Small intestine (tissue), 7 donors: ENCODE data around the gene KCNJ10. TPM values are rescaled to one million over a fixed set of nuclear protein-coding genes. Genes with fewer than 3 reads are reported as not detected.

Experiments
- DNase-seq, 2 donors: peaks; one replicate each; pipeline versions ENCODE4 v3.0.0 to v3.0.0-alpha.2; 2013
- FAIRE-seq: peaks from 2 replicates; lab custom pipeline; 2012; peaks lifted over from hg19 to GRCh38; lab: Jason Lieb, UNC
- H3K27ac ChIP-seq, 3 donors: one replicate each; pipeline ENCODE4 v1.5.1; 2013; ENCODE audit warnings: low read length in 2 of 3, mild to moderate bottlenecking in 2 of 3, control low read depth in 1 of 3, inconsistent platforms in 1 of 3, low read depth in 1 of 3, moderate library complexity in 1 of 3
- H3K27me3 ChIP-seq, 3 donors: one replicate each; pipeline ENCODE4 v1.6.1; 2013; ENCODE audit warnings: low read length in 3 of 3, inconsistent platforms in 1 of 3; ENCODE audit not compliant: control insufficient read depth in 3 of 3, insufficient read depth in 3 of 3
- H3K36me3 ChIP-seq, 3 donors: one replicate each; pipeline ENCODE4 v1.6.1; 2013; ENCODE audit warnings: low read length in 3 of 3, inconsistent platforms in 1 of 3, low read depth in 1 of 3, mild to moderate bottlenecking in 1 of 3, moderate library complexity in 1 of 3; ENCODE audit not compliant: control insufficient read depth in 3 of 3, insufficient read depth in 2 of 3
- H3K4me1 ChIP-seq, 3 donors: one replicate each; pipeline ENCODE4 v1.6.1; 2013; ENCODE audit warnings: low read length in 2 of 3, inconsistent platforms in 1 of 3, low read depth in 1 of 3, mild to moderate bottlenecking in 1 of 3, moderate library complexity in 1 of 3; ENCODE audit not compliant: control insufficient read depth in 3 of 3, insufficient read depth in 2 of 3
- H3K4me3 ChIP-seq, 3 donors: one replicate each; pipeline ENCODE4 v1.5.1; 2013; ENCODE audit warnings: low read length in 3 of 3, control low read depth in 1 of 3, inconsistent platforms in 1 of 3, low read depth in 1 of 3, mild to moderate bottlenecking in 1 of 3, moderate library complexity in 1 of 3
- H3K9me3 ChIP-seq, 2 donors: one replicate each; pipeline ENCODE4 v1.6.1; 2013; ENCODE audit warnings: low read depth in 1 of 2, low read length in 1 of 2; ENCODE audit not compliant: control insufficient read depth in 2 of 2, insufficient read depth in 1 of 2
- WGBS, 3 donors: extraction: QIAGEN DNeasy Blood & Tissue Kit; methylation state at CpG; one replicate each; pipeline ENCODE4 v1.1.7; 2013; 5-methylcytosine and 5-hydroxymethylcytosine counted together
- polyA plus RNA-seq, 4 donors: library from polyadenylated mRNA; stranded (reverse) in 3 of 4; unstranded in 1 of 4; fragments of 200-250 nt in 3 of 4; fragments of 120-200 nt in 1 of 4; gene quantifications; one replicate each; pipeline versions ENCODE4 v1.2.1 to v1.2.3, GENCODE V29; 2013
- donor health status: healthy with polysubstance abuse.
- donor health status: control.
- donor health status: control.
- donor health status: Bipolar disorder and iron deficiency.
- donor health status: healthy.

The KCNJ10 gene
- polyA plus RNA-seq, 4 donors, result 0.25 to 0.47 TPM; not detected in 2

DNA sequence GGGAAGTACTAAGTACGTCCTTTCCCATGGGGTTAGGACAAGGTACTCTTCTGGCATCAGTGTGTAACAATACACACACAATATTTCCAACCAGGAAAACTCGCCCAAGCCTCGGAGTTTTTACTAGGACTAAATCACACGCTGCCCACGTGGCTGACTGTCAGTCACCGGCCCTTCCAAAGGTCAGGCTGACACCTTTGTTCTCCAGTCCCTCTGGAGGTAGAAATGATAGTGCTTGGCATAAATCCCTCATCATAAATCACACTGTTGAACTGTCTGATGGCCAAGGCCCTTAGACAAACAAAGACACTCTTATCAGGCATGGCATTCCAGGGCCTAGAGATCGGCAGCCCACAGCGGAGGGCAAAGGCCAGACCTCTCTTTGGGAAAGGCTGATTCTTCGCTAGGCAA is 99.0 kb downstream of the KCNJ10 start:
- Histone ChIP-seq H3K27ac (peak overlapping the region; percentile 39 to 84 (median 72)), H3K4me3 (no peak overlapping the region), H3K4me1 (peaks cover 3 to 49% (median 17%) of the 10 kb centered on the region in 3 donors), H3K9me3 (no peaks in the 10 kb centered on the region), H3K27me3 (no peaks in the 10 kb centered on the region), H3K36me3 (peaks cover 0 to 15% (median 4%) of the 10 kb centered on the region in 3 donors)
- FAIRE-seq, result no peak
- peak; percentile 94 to 98 for DNase-seq
- 20 to 47% (median 24%) methylated on average over 9 of the region's 9 CpGs for WGBS, 3 donors

DNA sequence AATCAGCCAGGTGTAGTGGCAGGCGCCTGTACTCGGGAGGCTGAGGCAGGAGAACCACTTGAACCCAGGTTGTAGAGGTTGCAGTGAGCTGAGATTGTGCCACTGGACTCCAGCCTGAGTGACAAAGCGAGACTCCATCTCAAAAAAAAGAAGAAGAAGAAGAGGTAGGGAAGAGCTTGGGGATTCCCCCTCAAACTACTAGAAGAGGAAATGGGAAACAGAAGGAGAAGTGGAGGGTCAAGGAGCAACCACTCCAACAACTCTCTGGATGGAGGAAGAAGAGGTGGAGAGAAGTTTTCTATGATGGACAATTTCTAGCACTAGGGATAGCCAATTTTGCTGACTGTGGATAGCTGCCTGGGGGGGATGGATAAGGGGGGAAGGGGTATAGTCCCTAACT is 101.1 kb downstream of the KCNJ10 start:
- Histone ChIP-seq H3K4me1 (peaks cover 3 to 51% (median 17%) of the 10 kb centered on the region in 3 donors), H3K9me3 (no peaks in the 10 kb centered on the region), H3K27me3 (no peaks in the 10 kb centered on the region), H3K27ac (peak overlapping the region in 2 of 3 donors; percentile 1 to 70), H3K36me3 (peaks cover 0 to 12% (median 4%) of the 10 kb centered on the region in 3 donors), H3K4me3 (no peak overlapping the region)
- whole genome bisulfite sequencing, 3 donors, result 89 to 100% (median 94%) methylated on average over 3 of the region's 3 CpGs
- DNase-seq (no peak), FAIRE-seq (no peak)

DNA sequence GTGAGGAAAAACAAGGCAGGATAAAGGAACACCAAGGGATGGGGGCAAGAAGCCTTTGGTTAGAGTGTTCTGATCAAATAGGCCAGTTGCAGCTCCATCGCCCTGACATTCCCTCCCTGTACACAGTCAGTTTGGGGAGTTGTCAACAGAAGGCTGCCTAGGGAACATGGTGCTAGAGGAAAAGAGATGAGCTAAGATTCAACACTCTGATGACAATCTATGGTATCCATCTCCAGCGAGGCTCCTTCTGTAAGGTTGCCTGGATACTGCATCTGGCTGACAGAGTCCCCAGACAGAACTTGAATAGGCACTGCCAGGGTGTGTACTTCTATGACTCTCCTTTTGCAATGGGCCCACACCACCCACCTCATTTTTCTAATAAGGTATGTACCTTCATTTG is 104.7 kb downstream of the KCNJ10 start:
- peak overlapping the region in 1 of 3 donors; percentile 43 for H3K4me3 ChIP-seq
- peaks cover 3 to 37% (median 4%) of the 10 kb centered on the region in 3 donors for H3K4me1 ChIP-seq
- H3K27me3 ChIP-seq, result no peaks in the 10 kb centered on the region
- 85 to 93% (median 88%) methylated on average over 2 of the region's 2 CpGs for WGBS, 3 donors
- H3K9me3 ChIP-seq, result no peaks in the 10 kb centered on the region
- no peak overlapping the region for H3K27ac ChIP-seq
- H3K36me3 ChIP-seq, result no peaks in the 10 kb centered on the region
- no peak for FAIRE-seq
- no peak for DNase-seq

DNA sequence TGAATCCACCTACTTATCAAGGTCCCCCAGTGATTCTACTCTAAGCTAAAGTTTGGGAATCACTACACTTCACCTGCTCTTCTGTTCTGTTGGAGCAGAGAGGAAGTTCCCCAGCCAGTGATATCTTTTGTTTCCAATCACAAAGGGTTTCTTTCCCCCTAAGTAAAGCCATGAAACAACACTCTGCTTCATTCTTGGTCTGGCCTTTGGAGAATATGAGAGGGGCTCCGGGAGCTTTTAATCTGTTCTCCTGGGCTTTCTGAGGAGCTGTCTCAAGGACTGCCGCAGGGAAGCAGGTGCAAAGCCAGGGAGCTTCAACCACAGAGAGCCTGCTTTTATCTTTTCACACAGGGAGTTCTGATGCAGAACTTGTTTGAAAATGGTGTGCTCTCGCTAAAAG is 105.8 kb downstream of the KCNJ10 start:
- 14 to 66% (median 34%) methylated on average over 3 of the region's 3 CpGs for WGBS, 3 donors
- Histone ChIP-seq H3K9me3 (no peaks in the 10 kb centered on the region), H3K27ac (peak overlapping the region in 1 of 3 donors; percentile 56), H3K36me3 (no peaks in the 10 kb centered on the region), H3K4me1 (peaks cover 0 to 32% (median 3%) of the 10 kb centered on the region in 3 donors), H3K4me3 (peak overlapping the region in 1 of 3 donors; percentile 43), H3K27me3 (no peaks in the 10 kb centered on the region)
- FAIRE-seq (no peak), DNase-seq (no peak)

DNA sequence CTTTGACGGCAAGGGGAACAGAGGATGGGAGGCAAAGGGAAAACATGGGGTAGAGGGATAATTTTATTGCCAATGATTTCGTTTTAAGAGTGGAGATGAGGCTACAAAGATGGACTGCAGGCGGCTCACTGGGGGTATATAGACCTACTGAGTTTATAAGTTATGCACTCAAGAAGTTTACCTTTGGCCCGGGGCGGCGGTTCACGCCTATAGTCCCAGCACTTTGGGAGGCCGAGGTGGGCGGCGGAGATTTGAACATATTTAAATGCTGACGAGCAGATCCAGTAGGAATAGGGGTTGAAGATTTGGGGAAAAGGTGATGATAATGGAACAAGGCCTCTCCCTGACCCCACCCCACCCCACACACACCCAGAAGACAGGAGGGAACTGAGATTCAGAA is 107.8 kb downstream of the KCNJ10 start:
- Histone ChIP-seq H3K27me3 (no peaks in the 10 kb centered on the region), H3K4me3 (peak overlapping the region in 2 of 3 donors; percentile 9 to 43), H3K4me1 (peaks cover 0 to 38% (median 2%) of the 10 kb centered on the region in 3 donors), H3K9me3 (no peaks in the 10 kb centered on the region), H3K27ac (peak overlapping the region; percentile 6 to 75 (median 59)), H3K36me3 (no peaks in the 10 kb centered on the region)
- WGBS, 3 donors, result 59 to 86% (median 74%) methylated on average over 11 of the region's 11 CpGs
- FAIRE-seq (no peak), DNase-seq (no peak)

DNA sequence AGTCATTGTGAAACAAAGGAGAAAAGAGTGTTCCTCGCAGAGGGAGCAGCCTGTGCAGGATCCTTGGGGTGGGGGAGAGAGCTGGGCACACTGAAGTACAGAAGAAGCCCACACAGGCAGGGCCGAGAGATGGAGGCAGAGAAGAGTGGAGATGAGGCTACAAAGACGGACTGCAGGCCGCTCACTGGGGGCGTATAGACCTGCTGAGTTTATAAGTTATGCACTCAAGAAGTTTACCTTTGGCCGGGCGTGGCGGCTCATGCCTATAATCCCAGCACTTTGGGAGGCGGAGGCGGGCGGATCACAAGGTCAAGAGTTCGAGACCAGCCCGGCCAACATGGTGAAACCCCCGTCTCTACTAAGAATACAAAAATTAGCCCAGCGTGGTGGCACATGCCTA is 108.3 kb downstream of the KCNJ10 start:
- DNase-seq (peak; percentile 65 to 87), FAIRE-seq (no peak)
- no peaks in the 10 kb centered on the region for H3K9me3 ChIP-seq

DNA sequence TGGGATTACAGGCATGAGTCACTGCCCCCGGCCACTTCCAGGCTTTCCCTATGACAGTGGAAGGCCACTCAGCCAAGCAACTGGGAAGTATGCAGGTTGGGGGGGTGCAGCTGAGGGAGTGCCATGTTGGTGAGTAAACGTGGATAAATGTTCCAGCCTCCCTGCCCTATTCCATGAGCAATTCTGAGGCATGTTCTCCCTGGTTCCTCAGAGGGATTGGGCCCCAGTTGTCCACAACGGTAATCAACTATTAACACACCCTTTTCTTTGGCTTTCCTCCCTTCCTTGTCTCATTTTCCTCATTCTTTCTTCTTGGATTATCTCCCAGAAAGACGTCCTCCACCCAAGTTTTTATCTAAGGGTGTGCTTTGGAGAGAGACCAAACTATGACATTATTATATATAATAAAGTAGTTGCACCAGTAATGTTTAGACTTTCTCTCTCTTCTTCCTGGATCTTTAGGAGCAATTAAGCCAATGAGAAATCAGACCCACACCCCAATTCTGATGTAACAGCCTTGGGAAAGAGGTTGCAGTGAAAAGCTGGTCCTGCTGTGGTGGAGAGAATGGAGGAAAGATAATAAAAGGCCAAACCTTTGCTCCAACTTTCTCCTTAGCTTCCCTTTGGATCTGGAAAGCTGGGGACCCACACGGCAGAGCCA is 109.1 kb downstream of the KCNJ10 start:
- FAIRE-seq, result peak; percentile 33
- H3K4me1 ChIP-seq, result peaks cover 0 to 38% (median 2%) of the 10 kb centered on the region in 3 donors
- H3K4me3 ChIP-seq, result peak overlapping the region in 2 of 3 donors; percentile 22 to 43
- no peaks in the 10 kb centered on the region for H3K36me3 ChIP-seq
- DNase-seq, result peak; percentile 78 to 97
- WGBS, 3 donors, result 11 to 38% (median 28%) methylated on average over 5 of the region's 5 CpGs
- peak overlapping the region; percentile 37 to 75 (median 59) for H3K27ac ChIP-seq
- no peaks in the 10 kb centered on the region for H3K27me3 ChIP-seq
- H3K9me3 ChIP-seq, result no peaks in the 10 kb centered on the region

More for the DNA sequence above, 108.3 kb downstream of the KCNJ10 start:
- Histone ChIP-seq H3K27ac (peak overlapping the region; percentile 21 to 75 (median 59)), H3K36me3 (no peaks in the 10 kb centered on the region), H3K4me3 (peak overlapping the region in 2 of 3 donors; percentile 22 to 43), H3K27me3 (no peaks in the 10 kb centered on the region), H3K4me1 (peaks cover 0 to 38% (median 2%) of the 10 kb centered on the region in 3 donors)
- 21 to 54% (median 38%) methylated on average over 15 of the region's 15 CpGs for WGBS, 3 donors

DNA sequence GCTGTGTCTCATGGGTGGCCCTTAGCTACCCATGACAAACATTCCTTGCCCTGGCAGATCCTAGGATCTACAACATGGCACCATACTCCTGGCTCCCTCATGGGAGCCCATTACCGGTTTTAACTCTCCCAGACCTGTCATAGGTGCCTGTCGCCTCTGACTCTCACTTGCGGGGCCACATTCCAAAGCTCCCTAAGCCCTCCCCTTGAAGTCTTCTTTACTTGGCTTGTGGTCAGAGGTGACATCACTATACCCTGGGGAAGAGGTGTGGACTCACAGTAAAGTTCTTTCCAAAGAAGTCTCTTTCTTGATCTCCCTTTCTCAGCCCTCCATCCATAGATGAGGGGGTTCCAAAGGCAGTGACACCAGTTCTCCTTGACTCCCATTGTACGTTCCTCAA is 110.5 kb downstream of the KCNJ10 start:
- no peak overlapping the region for H3K4me3 ChIP-seq
- DNase-seq (no peak), FAIRE-seq (no peak)
- no peaks in the 10 kb centered on the region for H3K27me3 ChIP-seq
- H3K36me3 ChIP-seq, result no peaks in the 10 kb centered on the region
- no peaks in the 10 kb centered on the region for H3K9me3 ChIP-seq
- H3K27ac ChIP-seq, result peak overlapping the region in 1 of 3 donors; percentile 40
- H3K4me1 ChIP-seq, result peaks cover 0 to 35% (median 2%) of the 10 kb centered on the region in 3 donors
- 64 to 81% (median 70%) methylated on average over 4 of the region's 4 CpGs for WGBS, 3 donors
